ENCODE results near the gene ERC2.

ERC2 gene

GRCh38 chr3:55523471-55523870, 944.8 kb downstream of the ERC2 start:
- no peak overlapping the region for H3K27ac Mint-ChIP-seq

GRCh38 chr3:55521738-55522421, 946.4 kb downstream of the ERC2 start:
- Mint-ChIP-seq H3K27ac (no peak overlapping the region), H3K27me3 (ENCODE audit: low read depth) (no peaks in the 10 kb centered on the region), H3K36me3 (ENCODE audit: low read depth) (no peaks in the 10 kb centered on the region), H3K9me3 (no peaks in the 10 kb centered on the region), H3K4me3 (no peak overlapping the region), H3K4me1 (ENCODE audit: low read depth) (no peaks in the 10 kb centered on the region)
- DNase-seq (ENCODE audit: low spot score): no peak

More at GRCh38 chr3:55523471-55523870, 944.8 kb downstream of the ERC2 start:
- Mint-ChIP-seq H3K4me1 (ENCODE audit: low read depth) (no peaks in the 10 kb centered on the region), H3K4me3 (no peak overlapping the region), H3K36me3 (ENCODE audit: low read depth) (no peaks in the 10 kb centered on the region), H3K9me3 (no peaks in the 10 kb centered on the region), H3K27me3 (ENCODE audit: low read depth) (no peaks in the 10 kb centered on the region)
- DNase-seq (ENCODE audit: low spot score): no peak

GRCh38 chr3:55521064-55521737, 947.1 kb downstream of the ERC2 start:
- Mint-ChIP-seq H3K4me3 (no peak overlapping the region), H3K27me3 (ENCODE audit: low read depth) (no peaks in the 10 kb centered on the region), H3K9me3 (no peaks in the 10 kb centered on the region), H3K27ac (no peak overlapping the region), H3K36me3 (ENCODE audit: low read depth) (no peaks in the 10 kb centered on the region), H3K4me1 (ENCODE audit: low read depth) (no peaks in the 10 kb centered on the region)
- no peak for DNase-seq (ENCODE audit: low spot score)

DNA sequence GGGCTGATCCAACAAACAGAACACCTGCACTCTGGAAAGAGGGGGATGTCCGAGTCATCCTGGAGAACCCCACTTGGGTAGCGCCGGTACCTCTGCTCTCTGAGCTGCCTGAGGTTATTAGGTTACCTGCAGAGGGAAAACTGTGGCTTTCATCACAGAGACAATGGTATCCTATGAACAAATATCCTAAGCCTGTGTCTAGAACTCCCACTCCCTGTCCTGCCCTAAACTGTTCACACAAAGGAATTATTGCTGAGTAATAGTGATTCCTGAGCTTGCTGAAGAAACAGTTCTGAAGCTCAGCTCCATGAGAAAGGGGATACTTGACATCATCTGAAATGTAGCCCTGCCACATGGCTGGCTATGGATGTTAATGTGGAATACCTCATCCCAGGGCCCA, 949.2 kb downstream of the ERC2 start:
- Mint-ChIP-seq H3K4me1 (ENCODE audit: low read depth) (no peaks in the 10 kb centered on the region), H3K27me3 (ENCODE audit: low read depth) (no peaks in the 10 kb centered on the region), H3K4me3 (no peak overlapping the region), H3K36me3 (ENCODE audit: low read depth) (no peaks in the 10 kb centered on the region), H3K27ac (no peak overlapping the region), H3K9me3 (no peaks in the 10 kb centered on the region)
- DNase-seq (ENCODE audit: low spot score): no peak

- H3K4me3 Mint-ChIP-seq: no peak overlapping the region
- no peak for DNase-seq (ENCODE audit: low spot score)
- no peak overlapping the region for H3K27ac Mint-ChIP-seq
- no peaks in the 10 kb centered on the region for H3K9me3 Mint-ChIP-seq
- no peaks in the 10 kb centered on the region for H3K27me3 Mint-ChIP-seq (ENCODE audit: low read depth)
- H3K4me1 Mint-ChIP-seq (ENCODE audit: low read depth): no peaks in the 10 kb centered on the region
- H3K36me3 Mint-ChIP-seq (ENCODE audit: low read depth): no peaks in the 10 kb centered on the region
These were observed 949.8 kb downstream of the ERC2 start for GRCh38 chr3:55518451-55518850.

GRCh38 chr3:55516392-55517030, 951.8 kb downstream of the ERC2 start:
- Mint-ChIP-seq H3K4me3 (no peak overlapping the region), H3K4me1 (ENCODE audit: low read depth) (no peaks in the 10 kb centered on the region), H3K27ac (no peak overlapping the region), H3K36me3 (ENCODE audit: low read depth) (no peaks in the 10 kb centered on the region), H3K9me3 (no peaks in the 10 kb centered on the region), H3K27me3 (ENCODE audit: low read depth) (no peaks in the 10 kb centered on the region)
- DNase-seq (ENCODE audit: low spot score): no peak

- Mint-ChIP-seq H3K36me3 (ENCODE audit: low read depth) (no peaks in the 10 kb centered on the region), H3K27ac (no peak overlapping the region)
These were observed 952.6 kb downstream of the ERC2 start for GRCh38 chr3:55515550-55516246.

GRCh38 chr3:55514962-55515361, 953.3 kb downstream of the ERC2 start:
- Mint-ChIP-seq H3K4me1 (ENCODE audit: low read depth) (no peaks in the 10 kb centered on the region), H3K27me3 (ENCODE audit: low read depth) (no peaks in the 10 kb centered on the region), H3K36me3 (ENCODE audit: low read depth) (no peaks in the 10 kb centered on the region), H3K27ac (no peak overlapping the region), H3K4me3 (no peak overlapping the region), H3K9me3 (no peaks in the 10 kb centered on the region)
- no peak for DNase-seq (ENCODE audit: low spot score)

More at GRCh38 chr3:55515550-55516246, 952.6 kb downstream of the ERC2 start:
- Mint-ChIP-seq H3K4me1 (ENCODE audit: low read depth) (no peaks in the 10 kb centered on the region), H3K4me3 (no peak overlapping the region), H3K9me3 (no peaks in the 10 kb centered on the region), H3K27me3 (ENCODE audit: low read depth) (no peaks in the 10 kb centered on the region)
- DNase-seq (ENCODE audit: low spot score): no peak

GRCh38 chr3:55512571-55513343, 955.5 kb downstream of the ERC2 start:
- Mint-ChIP-seq H3K9me3 (no peaks in the 10 kb centered on the region), H3K27ac (no peak overlapping the region), H3K4me3 (no peak overlapping the region), H3K36me3 (ENCODE audit: low read depth) (no peaks in the 10 kb centered on the region), H3K27me3 (ENCODE audit: low read depth) (no peaks in the 10 kb centered on the region), H3K4me1 (ENCODE audit: low read depth) (no peaks in the 10 kb centered on the region)
- no peak for DNase-seq (ENCODE audit: low spot score)

DNA sequence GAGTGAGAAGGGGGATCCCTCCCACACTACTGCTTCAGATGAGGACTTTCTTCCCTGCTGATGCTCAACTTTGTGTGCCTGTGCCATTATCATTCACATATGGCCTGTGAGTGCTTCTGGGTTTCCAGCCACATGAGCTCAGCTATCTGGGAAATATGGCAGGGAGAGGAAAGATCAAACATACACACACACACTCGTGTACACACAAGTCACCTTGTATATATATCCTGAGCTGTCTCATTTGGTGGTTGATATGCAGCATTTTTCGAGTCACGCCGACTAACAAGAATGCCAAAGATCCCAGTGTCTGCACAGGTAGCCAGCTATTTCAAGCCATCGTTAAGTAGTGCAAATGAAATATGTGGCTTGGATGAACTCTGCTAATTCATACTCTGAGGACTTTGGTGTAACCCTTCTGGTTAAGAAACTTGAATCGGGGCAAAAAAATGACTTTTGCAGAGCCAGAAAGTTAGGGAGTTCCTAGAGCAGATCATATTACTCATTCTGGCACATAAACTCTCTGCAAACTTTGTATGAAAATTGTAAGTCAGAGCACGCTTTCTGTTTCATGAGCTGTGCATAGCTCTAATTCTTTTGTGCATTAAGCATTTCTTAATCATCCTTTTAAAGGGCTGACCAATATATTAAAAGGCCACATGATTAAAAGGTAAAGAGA, 956.2 kb downstream of the ERC2 start:
- Mint-ChIP-seq H3K4me1 (ENCODE audit: low read depth) (no peaks in the 10 kb centered on the region), H3K4me3 (no peak overlapping the region), H3K27ac (no peak overlapping the region)

DNA sequence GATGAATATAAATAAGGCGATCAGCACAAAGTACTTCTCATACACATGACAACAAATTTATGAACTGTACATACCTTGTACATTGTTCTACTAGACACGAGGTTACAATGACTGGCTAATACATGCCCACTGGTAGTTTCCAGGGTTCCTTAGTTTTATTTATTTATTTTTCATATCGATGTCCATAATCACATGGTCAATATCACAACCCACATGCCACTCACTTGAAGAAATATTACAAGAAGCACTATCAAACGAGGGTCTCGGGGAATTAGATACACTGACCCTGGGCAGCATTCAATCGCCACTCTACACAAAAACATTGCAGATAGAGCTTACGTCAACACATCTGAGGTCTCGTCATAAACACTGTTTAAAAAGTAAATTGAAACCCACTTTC, 959.9 kb downstream of the ERC2 start:
- Mint-ChIP-seq H3K9me3 (no peaks in the 10 kb centered on the region), H3K27me3 (ENCODE audit: low read depth) (peaks cover 3% of the 10 kb centered on the region), H3K4me1 (ENCODE audit: low read depth) (no peaks in the 10 kb centered on the region), H3K27ac (no peak overlapping the region), H3K36me3 (ENCODE audit: low read depth) (no peaks in the 10 kb centered on the region), H3K4me3 (no peak overlapping the region)
- DNase-seq (ENCODE audit: low spot score): no peak

More for the DNA sequence above, 956.2 kb downstream of the ERC2 start:
- Mint-ChIP-seq H3K27me3 (ENCODE audit: low read depth) (peaks cover 3% of the 10 kb centered on the region), H3K9me3 (no peaks in the 10 kb centered on the region), H3K36me3 (ENCODE audit: low read depth) (no peaks in the 10 kb centered on the region)
- DNase-seq (ENCODE audit: low spot score): no peak

DNA sequence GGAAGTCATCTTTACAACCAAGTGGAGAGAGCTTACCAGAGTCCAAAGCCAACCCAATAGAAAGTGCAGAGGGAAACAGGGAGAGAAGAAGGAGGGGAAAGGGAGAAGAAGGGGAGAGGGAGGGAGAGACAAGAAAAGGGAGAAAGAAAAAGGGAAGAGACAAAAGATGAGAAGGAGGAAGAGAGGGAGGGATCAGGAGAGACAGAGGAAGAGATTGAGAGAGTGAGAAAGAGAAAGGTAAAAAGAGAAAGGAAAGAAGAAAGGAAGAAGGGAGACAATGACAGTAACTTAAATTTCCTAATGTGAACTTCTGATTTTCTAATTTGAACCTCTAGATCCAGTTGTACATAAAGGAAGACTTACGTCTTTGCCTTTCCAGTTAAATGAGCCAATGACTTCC, 960.5 kb downstream of the ERC2 start:
- H3K9me3 Mint-ChIP-seq: no peaks in the 10 kb centered on the region
- no peak overlapping the region for H3K27ac Mint-ChIP-seq
- no peaks in the 10 kb centered on the region for H3K36me3 Mint-ChIP-seq (ENCODE audit: low read depth)
- DNase-seq (ENCODE audit: low spot score): no peak
- H3K27me3 Mint-ChIP-seq (ENCODE audit: low read depth): peaks cover 3% of the 10 kb centered on the region
- no peaks in the 10 kb centered on the region for H3K4me1 Mint-ChIP-seq (ENCODE audit: low read depth)
- no peak overlapping the region for H3K4me3 Mint-ChIP-seq

- Mint-ChIP-seq H3K27ac (no peak overlapping the region), H3K4me3 (no peak overlapping the region), H3K27me3 (ENCODE audit: low read depth) (peaks cover 3% of the 10 kb centered on the region), H3K4me1 (ENCODE audit: low read depth) (no peaks in the 10 kb centered on the region), H3K36me3 (ENCODE audit: low read depth) (no peaks in the 10 kb centered on the region), H3K9me3 (no peaks in the 10 kb centered on the region)
- DNase-seq (ENCODE audit: low spot score): no peak
These were observed 962.5 kb downstream of the ERC2 start for GRCh38 chr3:55505776-55506175.

Data from T-helper 2 cell treated with Interferon-gamma antibody and Interleukin-4, amounts not matched to agents 5 μg/mL and 100 μg/mL, for 36 hours (primary cell).